Left ventricle myocardium inferior (tissue), 1 donor: ENCODE results near the gene GOLT1B. TPM values are rescaled to one million over a fixed set of nuclear protein-coding genes. Genes with fewer than 3 reads are reported as not detected.

Source experiments
- DNase-seq: peaks from one replicate; pipeline ENCODE4 v3.0.0-alpha.2; 2020
- H3K27ac ChIP-seq: fragments of 200-600 bp; replicated peaks from 2 replicates; pipeline ENCODE4 v1.8.0; 2021
- H3K27me3 ChIP-seq: fragments of 200-600 bp; 2 replicates; pipeline ENCODE4 v1.8.0; 2021; ENCODE audit warnings: low read depth
- H3K36me3 ChIP-seq: fragments of 200-600 bp; 2 replicates; pipeline ENCODE4 v1.8.0; 2021
- H3K4me1 ChIP-seq: fragments of 200-600 bp; 2 replicates; pipeline ENCODE4 v1.8.0; 2021
- H3K4me3 ChIP-seq: fragments of 200-600 bp; 2 replicates; pipeline ENCODE4 v1.8.0; 2021; ENCODE audit warnings: mild to moderate bottlenecking, moderate library complexity
- H3K9me3 ChIP-seq: fragments of 200-600 bp; replicated peaks from 2 replicates; pipeline ENCODE4 v1.8.0; 2021
- CTCF ChIP-seq: fragments of 200-600 bp; IDR thresholded peaks from 2 replicates; pipeline ENCODE4 v1.8.0; 2021; ENCODE audit warnings: antibody characterized with exemption, mild to moderate bottlenecking, borderline replicate concordance
- intact Hi-C: fragments of 100-400 bp; cut with micrococcal nuclease; formaldehyde crosslinking; loops from one replicate; pipeline ENCODE4 v1.11.0; 2022
- total RNA-seq: library from RNA; stranded (reverse); fragmentation: NEBNext Ultra II Directional; extraction: Animal tissue kit (Norgen Biotek cat#: 25700); gene quantifications from one replicate; pipeline ENCODE4 v1.2.1, GENCODE V29; 2021
- donor health status: DM: no; HTN: yes; CAD: no; lungs with severe emphysema.

GOLT1B gene
- total RNA-seq, 1 donor from 2014 or later = 17.5 TPM

- no peak overlapping the region for H3K27ac ChIP-seq
- no peak for TF ChIP-seq CTCF
- H3K9me3 ChIP-seq = no peaks in the 10 kb centered on the region
- peaks cover 62% of the 10 kb centered on the region for H3K36me3 ChIP-seq
- intact Hi-C loops = no loop called here
- H3K4me1 ChIP-seq = no peaks in the 10 kb centered on the region
- DNase-seq = no peak
- no peaks in the 10 kb centered on the region for H3K27me3 ChIP-seq
- no peak overlapping the region for H3K4me3 ChIP-seq
Measured at GRCh38 chr12:21483531-21483930, 18.1 kb upstream of the GOLT1B start.

DNA sequence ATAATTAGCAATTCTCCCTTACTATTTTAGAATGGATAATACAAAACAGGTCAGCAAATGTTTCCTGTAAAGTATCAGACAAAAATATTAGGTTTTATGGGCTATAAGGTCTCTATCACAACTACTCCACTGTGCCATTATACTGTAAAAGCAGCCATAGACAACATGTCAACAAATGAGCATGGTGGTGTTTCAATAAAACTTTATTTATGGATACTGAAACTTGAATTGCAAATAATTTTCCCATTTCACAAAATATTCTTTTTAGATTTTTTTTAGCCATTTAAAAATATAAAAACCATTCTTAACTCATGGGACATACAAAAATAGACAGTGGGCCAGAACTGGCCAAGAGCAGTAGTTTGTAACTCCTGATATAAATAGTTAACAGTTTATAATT lies 15.6 kb upstream of the GOLT1B start:
- H3K4me1 ChIP-seq = no peaks in the 10 kb centered on the region
- no peak for TF ChIP-seq CTCF
- intact Hi-C loops = no loop called here
- H3K27ac ChIP-seq = no peak overlapping the region
- peaks cover 66% of the 10 kb centered on the region for H3K36me3 ChIP-seq
- no peaks in the 10 kb centered on the region for H3K9me3 ChIP-seq
- no peaks in the 10 kb centered on the region for H3K27me3 ChIP-seq
- H3K4me3 ChIP-seq = no peak overlapping the region
- DNase-seq = no peak

DNA sequence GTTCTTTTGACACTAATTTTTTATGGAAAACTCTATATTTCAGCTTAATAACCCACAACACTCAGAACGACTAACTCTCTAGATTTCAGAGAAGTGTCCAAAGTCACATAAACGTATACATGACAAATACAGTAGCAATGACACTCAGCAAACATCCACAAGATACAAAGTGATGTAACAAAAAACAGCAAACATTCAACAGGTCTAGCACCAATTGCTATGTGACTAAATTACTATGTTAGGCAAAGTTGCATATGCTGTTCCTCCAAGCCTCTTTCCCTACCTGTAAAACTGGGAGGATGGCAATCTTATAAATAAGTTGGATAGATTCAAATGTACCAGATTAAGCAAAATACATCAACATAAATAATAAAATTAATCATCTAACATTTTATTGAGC lies 1.8 kb upstream of the GOLT1B start:
- Histone ChIP-seq H3K4me1 (peaks cover 65% of the 10 kb centered on the region), H3K9me3 (no peaks in the 10 kb centered on the region), H3K36me3 (peaks cover 36% of the 10 kb centered on the region), H3K4me3 (peak overlapping the region; percentile 94), H3K27me3 (no peaks in the 10 kb centered on the region), H3K27ac (peak overlapping the region; percentile 87)
- no peak for TF ChIP-seq CTCF
- intact Hi-C loops = loop anchor here (5.0 to 10.0 kb wide), 2 partner anchors 175 to 393 kb away; no protein-coding TSS in a partner anchor
- DNase-seq = no peak

DNA sequence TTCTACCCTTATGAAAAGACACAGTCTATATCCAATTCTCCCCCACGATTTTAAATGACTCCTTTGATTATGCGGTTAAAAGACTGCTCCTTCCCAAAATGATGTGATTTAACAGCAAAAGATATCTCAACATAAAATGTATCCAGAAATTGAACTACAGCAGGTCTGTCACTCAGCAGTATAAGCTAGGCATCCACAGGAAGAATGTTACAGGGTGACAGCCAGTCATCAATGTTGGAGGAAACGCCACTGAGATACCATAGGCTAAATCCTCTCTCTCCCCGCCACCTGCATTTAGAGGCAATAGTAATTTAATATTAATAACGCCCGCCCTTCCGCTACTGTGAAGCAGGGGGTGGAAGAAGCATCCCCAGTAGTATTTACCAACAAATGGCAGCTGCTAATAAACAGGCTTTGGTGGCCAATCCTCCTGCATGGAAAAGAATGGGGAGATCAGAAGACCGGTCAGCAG lies 767 bp upstream of the GOLT1B start:
- intact Hi-C loops = loop anchor here (5.0 to 10.0 kb wide), 2 partner anchors 174 to 391 kb away; no protein-coding TSS in a partner anchor
- Histone ChIP-seq H3K4me3 (peak overlapping the region; percentile 94), H3K27me3 (no peaks in the 10 kb centered on the region), H3K4me1 (peaks cover 75% of the 10 kb centered on the region), H3K9me3 (no peaks in the 10 kb centered on the region), H3K27ac (peak overlapping the region; percentile 87), H3K36me3 (peaks cover 27% of the 10 kb centered on the region)
- no peak for DNase-seq
- no peak for TF ChIP-seq CTCF

DNA sequence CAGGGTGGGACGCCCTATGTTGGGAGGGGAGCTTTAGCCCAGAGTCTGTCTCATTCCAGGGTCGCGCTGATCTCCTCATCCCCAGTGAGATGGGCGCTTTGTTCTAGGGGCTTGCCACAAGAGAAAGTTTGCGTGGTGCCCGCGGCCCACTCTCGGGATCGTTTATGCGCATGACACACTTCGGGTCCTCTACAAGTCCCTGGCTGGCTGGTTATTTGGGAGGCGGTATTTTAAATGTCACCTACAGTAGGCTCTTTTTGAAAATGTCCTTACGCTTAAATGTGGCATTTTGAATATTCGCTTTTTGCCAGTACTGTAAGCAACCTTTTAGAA lies 541 bp downstream of the GOLT1B start:
- Histone ChIP-seq H3K27ac (peak overlapping the region; percentile 87), H3K27me3 (no peaks in the 10 kb centered on the region), H3K4me3 (peak overlapping the region; percentile 94), H3K9me3 (no peaks in the 10 kb centered on the region), H3K36me3 (peaks cover 14% of the 10 kb centered on the region), H3K4me1 (peaks cover 76% of the 10 kb centered on the region)
- intact Hi-C loops = loop anchor here (5.0 to 10.0 kb wide), 2 partner anchors 173 to 390 kb away; no protein-coding TSS in a partner anchor
- DNase-seq = no peak
- no peak for TF ChIP-seq CTCF
